Cortex of kidney (tissue), 1 donor: Measurements from ENCODE around the gene MEOX2.

ENCODE experiments used
- DNase-seq: peaks from one replicate; lab custom pipeline; 2025; lab: John Stamatoyannopoulos, UW

Gene MEOX2

GRCh38 chr7:15681186-15681585, 5.3 kb downstream of the MEOX2 start:
- DNase-seq: no peak

DNA sequence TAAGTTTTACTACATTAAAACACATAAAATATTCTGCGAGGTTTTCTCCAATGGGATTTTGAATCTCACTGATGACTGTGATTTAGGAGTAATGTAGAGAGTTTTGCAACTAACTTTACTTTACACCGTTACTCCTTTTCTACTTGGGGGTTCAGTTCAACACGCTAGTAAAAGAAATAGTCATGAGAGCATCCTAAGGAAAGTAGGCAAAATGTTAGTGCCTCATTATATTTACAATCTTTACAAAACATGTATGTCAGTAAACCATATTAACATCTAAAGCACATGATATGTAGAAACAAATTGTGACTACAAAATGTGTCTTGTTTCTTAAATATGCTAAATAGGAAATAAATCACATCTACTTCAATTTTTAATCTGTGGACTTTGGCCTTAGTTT, 6.0 kb downstream of the MEOX2 start:
- DNase-seq: no peak

GRCh38 chr7:15679306-15679705, 7.2 kb downstream of the MEOX2 start:
- DNase-seq: no peak

DNA sequence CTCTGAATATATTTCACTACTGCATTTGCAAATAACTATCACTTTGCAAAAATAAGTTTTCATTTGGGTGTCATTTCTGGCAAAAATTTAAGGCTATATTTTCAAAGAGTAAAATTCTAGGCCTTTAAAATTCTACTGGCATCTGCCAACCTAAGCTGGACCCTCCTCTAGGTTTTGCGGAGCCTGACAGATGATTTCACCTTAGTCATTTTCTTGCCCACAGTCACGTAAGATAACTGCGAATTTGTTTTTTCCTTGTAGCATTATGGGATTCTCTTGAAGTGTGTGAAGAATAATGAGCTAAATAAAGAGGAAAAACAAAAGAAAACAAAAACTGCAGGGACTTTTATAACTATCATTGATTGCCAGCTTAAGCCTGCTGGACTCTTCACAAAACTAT, 7.8 kb downstream of the MEOX2 start:
- DNase-seq: no peak

- DNase-seq: no peak
Measured at GRCh38 chr7:15675379-15675778, 11.1 kb downstream of the MEOX2 start.

DNA sequence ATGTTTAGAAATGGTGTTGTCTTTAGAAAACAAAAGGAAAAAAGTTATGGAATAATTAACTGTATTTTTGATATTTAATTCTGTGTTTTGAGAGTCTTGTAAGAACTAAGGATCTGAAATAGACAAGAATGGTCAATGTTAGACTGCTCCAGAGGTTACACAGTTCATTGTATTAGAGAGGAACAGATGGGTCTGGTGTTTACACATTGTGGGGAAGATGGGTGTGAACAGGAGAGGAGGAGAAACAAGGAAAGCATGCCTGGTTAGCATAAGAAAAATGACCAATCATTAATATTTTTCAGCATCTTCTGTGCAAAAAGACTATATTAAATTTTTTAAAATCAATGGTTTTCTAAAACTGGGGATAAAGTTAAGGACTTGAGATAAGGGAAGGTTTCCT, 11.9 kb downstream of the MEOX2 start:
- no peak for DNase-seq

DNA sequence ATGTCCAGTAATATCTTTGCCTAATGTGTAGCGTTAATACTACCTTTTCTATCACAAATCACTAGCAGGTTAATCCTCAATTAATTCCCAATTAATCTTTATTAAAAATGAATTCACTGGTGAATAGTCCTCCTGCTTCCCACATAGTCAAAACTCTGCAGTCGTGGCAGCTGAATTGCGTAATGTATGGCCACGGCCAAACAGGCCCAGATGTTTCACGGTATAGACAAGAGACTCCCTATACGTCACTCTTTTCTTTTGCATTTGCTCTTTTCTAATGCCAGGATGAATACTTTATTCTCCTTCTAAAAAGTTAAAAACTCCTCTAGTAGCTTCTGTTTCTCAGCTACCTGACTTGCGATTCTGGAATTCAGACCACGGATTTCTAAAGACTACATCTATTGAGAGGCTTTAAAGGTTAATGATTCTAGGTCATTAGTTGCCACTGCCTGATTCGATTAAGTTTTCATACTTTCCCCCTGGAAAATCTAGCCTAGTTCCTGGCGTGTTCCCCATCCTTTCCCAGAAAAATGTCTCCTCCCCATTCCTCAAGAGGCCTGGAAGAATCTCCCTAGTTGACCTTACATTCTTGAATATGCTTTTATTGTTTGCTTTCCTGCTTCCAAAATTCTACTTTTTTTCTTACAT, 16.9 kb downstream of the MEOX2 start:
- DNase-seq: no peak

GRCh38 chr7:15667991-15668390, 18.5 kb downstream of the MEOX2 start:
- no peak for DNase-seq

DNA sequence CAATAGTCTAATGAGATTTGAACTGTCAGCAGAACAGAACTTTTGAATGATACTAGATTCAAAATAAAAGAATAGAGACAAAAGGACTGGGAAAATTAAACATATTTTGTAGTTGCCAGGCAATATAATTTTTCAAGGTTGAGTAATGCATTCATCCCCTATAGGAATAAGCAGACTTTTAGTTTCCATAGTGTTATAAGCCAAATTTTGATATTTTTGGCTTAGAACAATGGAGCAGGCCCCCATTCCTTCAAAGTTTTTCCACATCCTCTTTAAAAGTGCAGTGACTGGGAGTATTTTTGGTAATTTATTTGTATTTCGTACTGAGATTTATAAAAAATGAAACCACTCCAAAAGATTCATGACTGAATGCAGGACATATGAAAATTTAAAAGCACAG, 24.0 kb downstream of the MEOX2 start:
- no peak for DNase-seq

DNA sequence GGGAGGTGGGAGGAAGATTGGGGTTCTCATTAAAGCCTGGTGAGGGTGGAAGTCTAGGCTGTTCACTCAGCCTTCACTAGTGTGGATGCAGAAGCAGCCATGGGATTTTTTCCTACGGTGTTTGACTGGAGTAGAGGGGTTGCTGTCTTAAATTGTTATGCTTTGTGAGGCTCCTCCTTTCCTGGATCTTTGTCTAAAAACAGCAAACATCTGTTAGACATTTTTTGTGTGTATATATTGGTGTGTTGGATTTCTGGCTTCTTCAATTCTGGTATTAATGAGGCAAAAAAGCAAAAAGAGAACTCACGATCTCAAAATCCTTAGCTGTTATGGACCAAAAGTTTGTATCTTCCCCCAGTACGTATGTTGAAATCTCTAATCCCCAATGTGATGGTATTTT, 28.2 kb downstream of the MEOX2 start:
- no peak for DNase-seq

- DNase-seq: no peak
Measured at GRCh38 chr7:15652776-15653290, 33.6 kb downstream of the MEOX2 start.

- DNase-seq: no peak
Measured at GRCh38 chr7:15651693-15652092, 34.8 kb downstream of the MEOX2 start.

DNA sequence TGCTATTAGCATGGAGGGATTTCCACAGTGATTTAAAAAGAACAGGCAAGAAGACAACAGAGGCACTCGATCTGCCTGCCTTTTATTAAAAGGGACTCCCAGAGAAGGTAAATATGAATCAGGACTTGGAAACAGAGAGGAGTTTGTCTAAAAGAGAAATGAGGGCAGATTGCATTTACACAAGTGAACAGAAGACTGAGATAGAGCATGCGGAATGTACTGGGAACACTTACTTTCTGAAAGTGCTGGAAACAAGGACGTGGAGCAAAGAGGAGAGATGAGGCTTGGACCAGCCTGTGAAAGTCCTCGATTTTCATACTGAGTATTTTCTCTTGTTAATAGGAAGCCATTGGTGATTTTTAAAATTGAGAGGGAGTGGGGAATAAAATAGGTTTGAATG, 35.7 kb downstream of the MEOX2 start:
- DNase-seq: no peak

DNA sequence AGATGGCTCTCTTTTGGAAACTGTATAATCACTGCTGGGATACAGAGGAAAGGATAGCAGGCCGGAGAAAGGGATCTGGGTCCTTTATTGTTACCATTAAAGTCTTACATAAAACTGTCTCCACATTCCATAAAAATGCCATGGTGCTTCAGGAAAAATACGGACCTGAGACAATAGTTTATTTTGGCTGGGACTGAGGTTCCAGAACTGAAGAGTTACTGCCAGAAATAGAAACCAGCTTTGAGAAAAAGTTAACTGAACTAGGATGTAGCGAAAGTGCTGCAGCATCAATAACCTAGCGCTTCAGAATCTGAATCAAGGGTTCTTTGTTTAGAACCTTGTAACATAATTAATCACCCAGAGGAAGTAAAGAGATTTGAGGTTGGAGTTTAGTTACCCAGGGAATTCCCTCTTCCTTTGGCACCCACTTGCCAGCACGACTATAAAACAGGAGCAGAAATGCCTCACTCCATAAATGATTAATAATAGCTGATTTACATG, 38.0 kb downstream of the MEOX2 start:
- DNase-seq: no peak

DNA sequence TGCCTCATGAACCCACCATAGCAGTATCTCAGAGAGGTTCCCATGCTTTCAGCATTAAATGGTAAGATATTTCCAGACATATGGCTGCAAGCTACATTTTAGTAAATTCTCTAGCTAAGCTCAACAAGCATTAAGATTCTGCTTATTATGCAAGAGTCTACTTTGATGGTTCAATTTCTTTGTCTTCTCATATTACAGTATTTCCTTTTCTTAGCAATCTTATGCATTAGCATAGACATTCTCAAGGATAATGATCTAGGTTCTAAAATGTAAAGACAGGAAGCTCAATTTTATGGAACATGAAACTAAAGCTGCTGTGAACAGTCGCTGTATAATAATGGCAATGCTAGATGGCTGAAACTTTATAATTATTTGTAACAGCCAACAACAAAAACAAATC, 39.2 kb downstream of the MEOX2 start:
- no peak for DNase-seq

DNA sequence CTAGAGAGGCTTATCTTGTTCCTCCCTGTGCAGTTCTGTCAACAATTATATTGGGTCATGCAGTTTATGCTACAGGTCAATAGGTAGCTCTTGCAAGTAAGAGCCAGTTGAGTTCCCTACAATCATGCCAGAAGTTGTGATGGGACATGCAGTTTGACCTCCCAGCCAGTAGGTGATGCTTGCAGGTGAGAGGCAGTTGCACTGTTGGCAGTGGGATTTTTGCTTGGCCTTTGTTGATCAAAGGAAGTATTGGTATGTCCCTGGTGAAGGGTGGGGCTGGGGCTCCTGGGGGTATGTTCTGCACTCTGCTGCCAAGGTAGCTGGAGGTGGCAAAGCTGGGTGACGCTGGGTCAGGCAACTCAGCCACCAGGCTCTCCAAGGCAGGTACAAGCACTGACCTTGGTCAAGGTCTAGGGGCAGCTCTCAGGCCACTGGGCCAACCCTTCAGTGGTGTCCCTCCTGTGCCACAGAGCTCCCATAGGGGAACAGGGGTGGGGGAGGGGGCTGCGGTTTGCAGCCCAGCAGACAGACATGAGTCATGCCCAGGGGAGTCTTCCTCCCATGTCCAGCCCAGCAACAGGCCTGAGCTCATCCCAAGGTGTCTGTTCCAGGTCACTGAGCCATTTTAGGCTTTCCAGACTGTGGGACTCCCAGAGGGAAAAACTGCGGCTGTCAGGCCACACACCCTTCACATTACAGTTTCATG, 43.3 kb downstream of the MEOX2 start:
- no peak for DNase-seq

DNA sequence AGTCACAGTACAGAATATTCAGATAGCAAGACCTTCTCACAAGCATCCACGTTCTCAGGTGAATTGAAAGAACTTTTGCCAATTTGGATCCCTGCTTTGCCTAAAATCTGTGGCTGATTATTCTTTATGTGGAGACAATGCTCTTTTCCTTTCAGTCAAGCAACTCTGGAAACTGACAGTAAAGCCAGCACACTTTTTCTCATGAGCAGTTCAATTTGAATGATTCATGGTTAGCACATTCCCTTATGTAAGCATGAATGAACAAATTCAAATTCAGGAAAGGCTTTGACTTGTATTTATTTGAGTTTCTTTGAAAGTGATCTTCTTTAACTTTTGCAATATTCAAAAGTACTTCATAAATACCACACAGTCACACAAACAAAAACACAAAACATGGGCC, 57.6 kb downstream of the MEOX2 start:
- no peak for DNase-seq

DNA sequence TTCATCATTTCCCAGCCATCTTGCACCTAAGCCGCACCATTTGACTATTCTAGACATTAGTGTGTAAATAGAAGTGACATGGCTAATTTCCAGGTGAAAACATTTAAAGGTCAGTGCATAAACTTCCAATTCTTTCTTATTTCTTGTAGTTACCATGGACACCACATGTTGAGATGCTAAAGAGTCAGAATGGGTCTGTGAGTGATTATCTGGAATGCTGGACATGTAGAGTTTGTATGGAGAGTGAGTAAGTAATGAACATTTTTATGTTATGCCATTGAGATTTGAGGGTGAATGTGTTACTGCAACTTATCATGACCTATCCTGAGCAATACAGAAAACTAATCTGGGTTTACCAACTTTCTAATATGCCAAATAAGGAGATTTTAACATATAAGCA, 60.4 kb downstream of the MEOX2 start:
- no peak for DNase-seq

- no peak for DNase-seq
Measured at GRCh38 chr7:15625466-15625865, 61.0 kb downstream of the MEOX2 start.

DNA sequence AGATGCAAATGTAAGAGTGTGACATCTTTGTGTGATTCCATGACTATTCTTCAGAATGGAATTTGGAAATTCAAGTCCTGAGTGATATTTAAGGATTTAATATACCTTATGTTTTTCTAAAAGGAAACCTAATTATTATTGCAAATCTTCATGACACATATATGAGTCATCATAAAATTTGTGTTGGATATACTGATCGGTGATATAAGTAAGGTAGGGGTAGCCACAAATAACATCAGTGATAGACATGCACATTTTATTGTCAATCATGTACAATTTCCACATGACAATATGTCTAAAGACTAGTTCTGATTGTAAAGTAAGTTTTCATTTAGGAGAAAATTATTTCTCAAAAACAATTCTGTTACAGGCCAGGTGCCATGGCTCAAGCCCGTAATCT, 65.0 kb downstream of the MEOX2 start:
- no peak for DNase-seq

DNA sequence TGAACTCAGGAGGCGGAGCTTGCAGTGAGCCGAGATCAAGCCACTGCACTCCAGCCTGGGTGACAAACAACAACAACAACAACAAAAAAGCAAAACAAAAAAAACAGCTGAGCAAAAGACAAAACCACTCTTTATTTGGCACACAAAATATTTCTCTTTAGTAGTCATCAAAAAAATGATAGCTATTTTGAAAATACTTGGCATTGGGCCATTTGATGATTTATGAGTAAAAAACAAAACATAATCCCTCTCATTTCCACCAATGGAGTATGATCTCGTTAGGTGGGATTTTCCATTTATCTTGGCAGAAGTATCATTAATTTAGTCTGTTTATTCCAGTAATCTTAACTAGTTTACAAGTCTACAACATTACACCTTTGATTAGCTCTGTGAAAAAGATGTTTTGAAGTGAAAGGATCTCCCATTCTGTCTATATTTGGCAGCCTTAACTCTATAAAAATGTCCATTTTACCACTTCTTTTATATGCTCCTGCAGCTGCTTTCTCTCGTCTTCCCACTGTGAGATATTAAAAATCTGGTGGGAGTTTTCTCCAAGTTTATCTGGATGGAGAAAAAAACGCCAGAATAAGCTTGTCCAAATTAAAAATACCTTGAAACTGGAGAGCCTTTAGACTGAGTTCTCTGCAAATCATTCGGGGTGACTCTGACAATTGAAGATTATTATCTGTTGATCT, 65.8 kb downstream of the MEOX2 start:
- DNase-seq: no peak

- no peak for DNase-seq
Measured at GRCh38 chr7:15618275-15618674, 68.2 kb downstream of the MEOX2 start.

DNA sequence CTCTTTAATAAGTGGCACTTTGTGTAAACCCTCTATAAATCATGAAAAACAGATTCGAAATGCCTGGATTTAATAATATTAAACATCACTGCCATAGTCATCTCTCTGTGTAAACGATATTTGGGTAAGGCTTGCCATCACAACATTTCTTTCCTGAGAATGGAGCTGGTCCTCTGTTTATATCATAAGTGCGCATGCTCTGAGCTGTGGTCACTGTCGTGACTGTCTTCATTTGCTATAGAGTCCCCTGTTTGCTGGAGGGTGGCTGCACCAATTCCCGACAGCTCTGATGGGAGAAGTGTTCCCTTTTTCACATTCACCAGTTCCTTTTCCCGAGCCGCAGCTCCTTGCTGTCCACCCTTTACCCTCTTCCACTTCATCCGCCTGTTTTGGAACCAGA, 74.3 kb downstream of the MEOX2 start:
- no peak for DNase-seq
